Activated CD4-positive, CD25-positive, alpha-beta regulatory T cell treated with anti-CD3 and anti-CD28 coated beads, Interleukin-2, amount 50 U/mL, for 16 hours (primary cell): ENCODE results near the gene CREB5.
"Not testable (repeated sequence)": the region's sequence is repeated elsewhere in the genome, so short reads cannot be mapped to it uniquely, and the experiment has no call there.

Experiments
- DNase-seq: peaks from one replicate; pipeline ENCODE4 v3.0.0-alpha.2; 2020; ENCODE audit warnings: low read depth, low spot score

CREB5 gene

DNA sequence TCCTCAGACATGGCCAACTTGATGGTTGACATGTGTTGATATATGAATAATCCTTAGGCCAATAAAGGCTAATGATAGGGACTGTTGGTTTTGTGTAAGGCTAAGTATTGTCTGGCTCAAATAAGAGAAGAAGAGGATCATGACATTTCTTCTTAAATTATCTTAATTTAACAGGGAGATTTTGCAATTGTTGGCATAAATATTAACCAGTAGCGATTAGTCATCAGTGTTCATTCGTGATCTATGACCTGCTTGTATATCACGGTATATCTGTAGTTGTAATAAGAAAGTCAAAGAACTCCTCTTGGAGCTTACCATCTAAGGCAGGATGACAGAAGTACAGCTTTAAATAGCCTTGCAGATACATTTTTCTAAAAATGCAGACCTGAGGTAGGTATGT is 196.4 kb downstream of the CREB5 start:
- DNase-seq, result no peak

DNA sequence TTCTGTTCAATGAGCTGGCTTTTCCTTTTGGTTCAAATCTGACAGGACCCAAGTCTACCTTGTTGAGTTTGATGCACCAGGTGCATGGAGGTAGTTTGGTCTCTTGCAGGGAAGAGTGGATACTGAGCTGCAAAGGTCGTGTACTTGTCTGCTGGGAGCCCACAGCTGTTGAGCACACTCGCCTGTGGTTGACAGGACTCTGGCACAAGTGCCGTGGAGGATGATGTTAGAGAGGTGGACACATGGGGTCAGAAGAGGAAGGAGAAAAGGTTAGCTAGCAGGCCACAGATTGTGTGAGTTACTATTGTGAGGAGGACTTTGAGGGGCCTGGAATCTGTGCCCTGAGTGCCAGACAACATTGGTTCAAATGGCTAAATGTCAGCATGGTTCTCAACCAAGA is 197.3 kb downstream of the CREB5 start:
- DNase-seq, result no peak

- DNase-seq, result not testable (repeated sequence)
These were observed 199.1 kb downstream of the CREB5 start for GRCh38 chr7:28611399-28611897.

GRCh38 chr7:28613262-28613661 is 200.9 kb downstream of the CREB5 start:
- no peak for DNase-seq

- DNase-seq, result no peak
These were observed 202.8 kb downstream of the CREB5 start for GRCh38 chr7:28615091-28615490.

GRCh38 chr7:28617308-28617880 is 205.1 kb downstream of the CREB5 start:
- DNase-seq, result no peak

GRCh38 chr7:28618383-28618782 is 206.1 kb downstream of the CREB5 start:
- DNase-seq, result no peak

GRCh38 chr7:28619256-28619655 is 206.9 kb downstream of the CREB5 start:
- no peak for DNase-seq

DNA sequence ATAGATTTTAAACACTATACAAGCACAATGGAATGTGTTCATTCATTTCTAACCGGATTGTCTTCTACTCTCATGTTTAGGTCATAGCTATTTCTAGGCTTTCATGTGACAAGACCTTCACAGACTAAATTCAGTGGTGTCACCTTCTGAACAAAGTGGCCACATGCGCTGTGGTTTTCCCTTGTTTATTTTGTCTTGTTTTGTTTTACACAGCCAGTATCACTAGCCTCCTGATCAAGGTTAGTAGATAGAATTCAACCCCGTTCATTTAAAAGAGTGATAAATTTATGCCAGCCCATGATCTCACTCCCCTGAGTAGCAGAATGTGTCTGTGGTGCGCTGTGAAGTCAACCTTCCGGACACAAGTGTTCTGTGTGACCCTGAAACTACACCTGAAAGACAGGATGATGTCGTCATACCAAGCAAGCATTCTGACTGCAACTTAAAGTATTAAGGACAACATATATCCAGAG is 209.1 kb downstream of the CREB5 start:
- no peak for DNase-seq

DNA sequence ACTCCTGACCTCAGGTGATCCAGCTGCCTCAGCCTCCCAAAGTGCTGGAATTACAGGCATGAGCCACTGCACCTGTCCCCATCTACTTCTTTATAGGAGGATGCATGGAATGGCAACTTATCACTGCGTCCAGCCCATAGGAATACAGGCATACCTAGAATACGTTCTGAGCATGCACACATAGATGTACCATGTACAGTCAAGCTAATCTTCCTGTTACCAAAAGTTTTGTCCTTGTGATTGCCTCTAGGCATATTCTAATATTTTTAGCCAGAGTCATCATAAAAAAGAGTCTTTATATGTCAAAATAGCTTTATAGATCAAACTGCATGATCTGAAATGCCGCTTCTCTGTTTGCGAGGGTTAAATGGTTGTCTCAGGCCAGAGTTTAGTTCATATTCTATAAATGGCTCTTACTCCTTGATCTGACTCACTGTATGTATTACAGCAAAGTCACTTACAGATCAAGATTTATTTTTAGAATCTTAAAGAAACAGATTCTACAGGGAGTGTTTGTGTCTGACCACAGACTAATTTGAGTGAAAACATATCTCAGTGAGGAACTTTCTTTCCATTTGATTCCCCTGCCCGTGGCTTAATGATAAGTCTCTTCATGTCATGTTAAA is 210.9 kb downstream of the CREB5 start:
- no peak for DNase-seq

- DNase-seq, result no peak
These were observed 211.5 kb downstream of the CREB5 start for GRCh38 chr7:28623863-28624262.

DNA sequence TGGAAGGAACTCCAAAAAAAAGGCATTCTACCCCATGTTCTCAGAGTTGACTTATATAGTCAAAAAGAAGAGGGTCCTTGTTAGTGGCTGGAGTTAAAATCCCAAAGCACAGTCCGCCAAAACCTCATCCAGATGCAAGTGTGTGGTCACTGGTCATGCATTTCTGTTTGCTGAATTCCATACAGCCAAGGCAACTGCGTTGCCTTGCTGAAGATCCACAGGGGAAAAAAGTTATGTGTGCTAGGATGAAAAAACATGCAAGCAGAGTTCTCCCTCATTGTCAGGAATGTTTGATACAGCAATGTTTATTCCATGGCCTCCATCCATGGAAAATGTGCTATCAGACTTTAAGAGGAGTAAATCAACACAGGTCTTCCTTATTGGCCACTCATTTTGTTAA is 213.1 kb downstream of the CREB5 start:
- DNase-seq, result no peak

DNA sequence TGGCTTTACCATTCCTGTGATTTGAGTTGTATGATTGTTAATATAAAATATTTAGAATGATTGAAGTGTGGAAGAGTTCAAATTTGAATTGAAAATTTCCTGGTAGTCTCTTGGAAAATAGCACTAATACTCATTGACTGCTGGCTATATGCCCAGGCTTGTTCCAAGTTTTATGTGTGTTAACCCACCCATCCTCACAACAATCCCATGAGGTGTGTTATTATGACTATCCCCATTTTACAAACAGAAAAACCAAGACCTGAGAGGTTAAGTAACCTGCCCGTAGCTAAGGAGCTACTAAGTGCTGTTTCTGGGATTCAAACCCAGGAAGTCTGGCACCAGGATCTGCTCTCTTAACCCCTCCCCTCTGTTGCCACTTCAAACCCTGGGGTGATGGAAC is 213.9 kb downstream of the CREB5 start:
- no peak for DNase-seq

DNA sequence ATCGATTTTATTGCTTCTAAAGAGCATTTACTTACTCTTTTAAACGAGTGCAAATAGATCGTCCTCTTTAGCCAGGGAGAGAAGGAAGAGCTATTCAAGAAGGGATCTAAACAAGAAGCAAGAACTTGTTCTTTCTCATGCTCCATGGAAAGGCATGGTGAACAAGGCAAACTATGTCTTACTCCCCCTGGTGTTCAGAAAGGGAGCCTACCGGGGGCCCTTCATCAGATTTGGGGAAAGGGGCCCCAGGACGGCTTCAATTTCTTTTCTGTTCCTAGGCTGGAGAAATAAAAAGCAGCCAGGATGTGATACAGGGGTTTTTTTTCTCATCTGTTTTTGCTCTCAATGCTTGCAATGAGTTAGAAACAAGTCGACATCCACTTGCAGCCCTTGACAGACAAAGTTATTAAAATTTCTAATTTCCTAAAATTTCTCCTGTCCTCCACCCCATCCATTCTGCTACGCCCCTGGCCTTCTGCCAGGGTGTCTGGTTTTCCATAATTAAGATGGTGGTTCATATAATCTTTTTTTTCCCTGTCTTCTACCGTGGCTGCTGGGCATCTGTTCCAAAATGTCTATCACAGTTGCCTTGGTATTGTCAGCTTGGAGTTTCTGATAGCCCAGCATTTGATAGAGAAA is 214.4 kb downstream of the CREB5 start:
- DNase-seq, result no peak

GRCh38 chr7:28627263-28627653 is 214.9 kb downstream of the CREB5 start:
- DNase-seq, result no peak

- no peak for DNase-seq
These were observed 215.6 kb downstream of the CREB5 start for GRCh38 chr7:28627896-28628295.

DNA sequence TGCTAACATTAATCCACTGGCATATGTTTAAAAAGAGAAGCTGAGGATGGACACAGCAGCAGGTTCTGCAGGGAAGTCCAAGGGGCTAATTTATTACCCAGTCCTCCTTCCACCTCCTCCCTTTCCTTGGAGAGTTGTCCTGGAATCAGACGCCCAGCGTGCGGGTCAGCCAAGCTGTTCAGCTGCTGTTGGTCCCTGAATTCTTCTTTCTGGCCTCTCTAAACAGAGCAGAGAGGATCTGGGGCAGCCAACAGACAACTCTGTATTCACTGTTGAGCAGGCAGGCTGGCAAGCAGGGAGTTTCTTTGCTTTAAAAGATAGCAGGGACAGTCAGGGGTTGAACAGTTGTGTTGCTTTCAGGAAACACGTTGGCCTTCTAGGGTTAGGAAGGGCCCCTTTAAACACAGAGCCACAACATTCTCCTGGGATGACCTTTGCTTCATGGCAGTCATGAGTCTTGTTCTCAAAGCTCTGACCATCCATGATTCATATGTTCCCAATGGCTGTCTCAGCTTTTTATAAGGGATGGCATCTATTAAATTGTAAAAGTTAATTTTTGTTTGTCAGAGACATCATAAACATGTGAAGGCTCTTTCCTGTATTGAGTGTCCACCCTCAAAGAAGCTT is 217.0 kb downstream of the CREB5 start:
- DNase-seq, result no peak

GRCh38 chr7:28630350-28630749 is 218.0 kb downstream of the CREB5 start:
- no peak for DNase-seq

- no peak for DNase-seq
These were observed 219.7 kb downstream of the CREB5 start for GRCh38 chr7:28631995-28632394.

GRCh38 chr7:28638914-28639313 is 226.6 kb downstream of the CREB5 start:
- no peak for DNase-seq

- no peak for DNase-seq
These were observed 227.7 kb downstream of the CREB5 start for GRCh38 chr7:28640001-28640400.

- no peak for DNase-seq
These were observed 229.6 kb downstream of the CREB5 start for GRCh38 chr7:28641752-28642545.
